Thyroid gland (tissue), 4 donors: ENCODE data around the gene PGF.

Source experiments
- POLR2A ChIP-seq, 2 donors: fragments of 450-650 bp; IDR thresholded peaks; one replicate each; pipeline ENCODE4 v1.6.1; 2017; ENCODE audit warnings: antibody characterized with exemption in 2 of 2, mild to moderate bottlenecking in 2 of 2, moderate library complexity in 1 of 2
- TF ChIP-seq, protein P1 (sequence below), 6 experiments: fragments of 200-600 bp in 3 of 6; fragments of 450-650 bp in 3 of 6; sonication (generic) in 3 of 6; IDR thresholded peaks; one replicate each; pipeline ENCODE4 v1.5.1; 2016 to 2019; ENCODE audit warnings: antibody characterized with exemption in 6 of 6, mild to moderate bottlenecking in 2 of 6, inconsistent platforms in 1 of 6, moderate library complexity in 1 of 6

DNA sequence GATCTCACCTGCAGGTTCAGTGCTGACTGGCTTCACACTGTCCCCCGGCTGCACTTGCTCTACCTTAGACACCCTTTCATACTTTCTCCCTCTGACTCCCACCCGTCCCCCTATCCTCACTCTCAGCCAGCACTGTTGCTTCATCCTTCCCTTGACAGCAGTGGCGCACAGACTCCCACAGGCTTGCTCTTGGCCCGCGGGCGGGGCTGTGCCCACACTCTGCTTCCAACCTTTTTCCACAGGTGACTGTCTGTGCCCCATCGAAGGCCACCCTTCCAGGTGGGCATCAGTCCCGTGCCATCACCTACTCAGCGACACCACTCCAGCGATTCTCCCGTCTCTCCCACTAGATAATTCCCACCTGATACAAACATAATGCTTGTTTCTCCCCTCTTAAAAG is 31.3 kb downstream of the PGF start:
- TF ChIP-seq, protein P1, sequence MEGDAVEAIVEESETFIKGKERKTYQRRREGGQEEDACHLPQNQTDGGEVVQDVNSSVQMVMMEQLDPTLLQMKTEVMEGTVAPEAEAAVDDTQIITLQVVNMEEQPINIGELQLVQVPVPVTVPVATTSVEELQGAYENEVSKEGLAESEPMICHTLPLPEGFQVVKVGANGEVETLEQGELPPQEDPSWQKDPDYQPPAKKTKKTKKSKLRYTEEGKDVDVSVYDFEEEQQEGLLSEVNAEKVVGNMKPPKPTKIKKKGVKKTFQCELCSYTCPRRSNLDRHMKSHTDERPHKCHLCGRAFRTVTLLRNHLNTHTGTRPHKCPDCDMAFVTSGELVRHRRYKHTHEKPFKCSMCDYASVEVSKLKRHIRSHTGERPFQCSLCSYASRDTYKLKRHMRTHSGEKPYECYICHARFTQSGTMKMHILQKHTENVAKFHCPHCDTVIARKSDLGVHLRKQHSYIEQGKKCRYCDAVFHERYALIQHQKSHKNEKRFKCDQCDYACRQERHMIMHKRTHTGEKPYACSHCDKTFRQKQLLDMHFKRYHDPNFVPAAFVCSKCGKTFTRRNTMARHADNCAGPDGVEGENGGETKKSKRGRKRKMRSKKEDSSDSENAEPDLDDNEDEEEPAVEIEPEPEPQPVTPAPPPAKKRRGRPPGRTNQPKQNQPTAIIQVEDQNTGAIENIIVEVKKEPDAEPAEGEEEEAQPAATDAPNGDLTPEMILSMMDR (IDR thresholded peaks at IDR 0.05): no peak
- TF ChIP-seq POLR2A (IDR thresholded peaks at IDR 0.05): no peak
